GM23248 (cell line): ENCODE data around the gene CASQ2.

Experiments
- EZH2 ChIP-seq: fragments of 200-600 bp; sonication (generic); IDR thresholded peaks from 2 replicates; pipeline ENCODE4 v1.6.1; 2018; ENCODE audit warnings: antibody characterized with exemption, mild to moderate bottlenecking; ENCODE audit not compliant: insufficient read depth, poor library complexity, severe bottlenecking
- EZH2phosphoT487 ChIP-seq: fragments of 200-600 bp; sonication (generic); IDR thresholded peaks from 2 replicates; pipeline ENCODE4 v1.6.1; 2018; ENCODE audit warnings: antibody characterized with exemption, moderate library complexity, mild to moderate bottlenecking, low read depth; ENCODE audit not compliant: insufficient read depth

DNA sequence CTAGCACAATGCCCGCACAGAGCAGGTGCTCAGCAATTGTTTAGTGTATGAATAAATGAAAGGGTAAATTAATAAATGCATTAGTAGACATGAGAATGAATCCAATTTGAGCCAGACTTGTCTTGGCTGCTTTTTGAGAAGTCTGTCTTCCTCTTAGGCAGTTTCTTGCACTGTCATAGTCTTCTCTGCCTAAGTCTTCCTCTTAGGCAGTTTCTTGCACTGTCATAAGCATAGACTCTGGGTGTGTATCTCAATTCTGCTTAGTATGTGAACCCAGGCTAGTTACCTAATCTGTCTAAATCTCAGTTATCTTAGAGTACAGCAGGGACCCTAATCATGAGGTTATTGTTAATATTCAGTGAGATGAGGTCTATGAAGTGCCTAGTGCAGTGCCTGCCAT lies 45.2 kb upstream of the CASQ2 start:
- no peak for TF ChIP-seq EZH2
- no peak for TF ChIP-seq EZH2phosphoT487
